Stimulated activated CD8-positive, alpha-beta memory T cell treated with anti-CD3 and anti-CD28 coated beads, Interleukin-7, amount 100 ng/mL, for 4 hours (primary cell): ENCODE measurements around the gene CLDN25.

ENCODE experiments used
- DNase-seq, 2 donors: peaks; one replicate each; pipeline ENCODE4 v3.0.0-alpha.2; 2020; ENCODE audit warnings: low read depth in 2 of 2

CLDN25 gene

GRCh38 chr11:113808931-113809330, 29.3 kb downstream of the CLDN25 start:
- no peak for DNase-seq

DNA sequence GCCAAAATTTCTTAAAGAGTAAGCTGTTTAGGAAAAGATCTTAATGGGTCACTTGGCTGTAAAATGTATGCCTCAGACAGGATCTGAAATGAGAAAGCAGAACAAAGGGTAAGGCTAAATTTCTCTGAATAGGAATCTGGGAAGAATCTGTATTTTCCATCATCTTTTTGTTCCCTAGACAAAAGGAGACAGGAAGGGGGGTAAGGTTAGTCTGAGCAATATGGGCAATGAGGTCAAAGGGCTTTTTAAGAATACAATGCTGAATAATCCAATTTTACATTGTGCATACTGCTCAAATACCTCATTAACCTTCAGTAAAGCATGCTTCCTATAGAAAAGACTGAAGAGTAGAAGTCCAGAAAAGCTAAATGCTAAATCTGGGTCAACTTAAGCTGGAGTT, 34.6 kb downstream of the CLDN25 start:
- no peak for DNase-seq

GRCh38 chr11:113817162-113817561, 37.6 kb downstream of the CLDN25 start:
- DNase-seq, result no peak

GRCh38 chr11:113817626-113818025, 38.0 kb downstream of the CLDN25 start:
- DNase-seq, result no peak

- no peak for DNase-seq
These were observed 38.8 kb downstream of the CLDN25 start for GRCh38 chr11:113818426-113818825.

GRCh38 chr11:113827477-113827876, 47.9 kb downstream of the CLDN25 start:
- no peak for DNase-seq

GRCh38 chr11:113828191-113828590, 48.6 kb downstream of the CLDN25 start:
- DNase-seq, result no peak

DNA sequence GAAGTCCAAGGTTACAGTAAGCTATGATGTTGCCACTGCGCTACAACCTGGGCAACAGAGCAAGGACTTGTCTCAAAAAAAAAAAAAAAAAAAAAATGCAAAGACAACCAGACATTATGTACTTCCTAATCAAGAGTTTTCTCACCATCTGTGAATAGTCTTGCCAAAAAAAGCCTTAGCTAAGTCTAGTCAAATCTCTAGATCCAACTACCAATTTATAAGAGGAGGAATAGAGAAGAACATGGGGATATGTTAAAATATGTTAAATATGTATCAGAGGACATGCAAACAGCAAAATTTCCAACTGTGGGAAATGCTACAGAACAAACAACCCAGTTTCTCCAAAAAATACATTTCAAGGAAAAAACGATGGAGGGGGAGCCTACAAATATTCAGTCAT, 50.2 kb downstream of the CLDN25 start:
- no peak for DNase-seq
